CD4-positive, CD25-positive, alpha-beta regulatory T cell (primary cell): Measurements from ENCODE around the gene CLECL1. TPM values are rescaled to one million over a fixed set of nuclear protein-coding genes. Genes with fewer than 3 reads are reported as not detected.

ENCODE experiments used
- ATAC-seq, 2 donors: fragments of 150-1000 bp; cut with Tn5 transposase; one replicate each; pipeline ENCODE4 v1.10.0; 2021; ENCODE audit warnings: low read depth in 2 of 2, moderate number of reproducible peaks in 2 of 2, moderate library complexity in 1 of 2
- DNase-seq, 3 donors: peaks; one replicate each; pipeline versions ENCODE4 v3.0.0 to v3.0.0-alpha.2; 2012 to 2022; ENCODE audit warnings: mixed read lengths in 1 of 3
- H3K27ac ChIP-seq: one replicate; pipeline ENCODE4 v1.7.0; 2013; ENCODE audit warnings: mild to moderate bottlenecking, low read length; ENCODE audit not compliant: insufficient read depth, poor library complexity, severe bottlenecking
- H3K27me3 ChIP-seq: one replicate; pipeline ENCODE4 v1.7.0; 2013; ENCODE audit warnings: low read length; ENCODE audit not compliant: control insufficient read depth, insufficient read depth
- H3K36me3 ChIP-seq: one replicate; pipeline ENCODE4 v1.7.0; 2013; ENCODE audit warnings: mild to moderate bottlenecking, low read length, moderate library complexity; ENCODE audit not compliant: control insufficient read depth, insufficient read depth
- H3K4me1 ChIP-seq: 2 replicates; pipeline ENCODE4 v1.7.0; 2013; ENCODE audit warnings: mild to moderate bottlenecking, low read length; ENCODE audit not compliant: insufficient read depth, control insufficient read depth, poor library complexity, severe bottlenecking
- H3K4me3 ChIP-seq: one replicate; pipeline ENCODE4 v1.7.0; 2013; ENCODE audit warnings: low read depth, mild to moderate bottlenecking, low read length, moderate library complexity
- H3K9me3 ChIP-seq, 2 experiments: 1 replicate in 1 of 2; 2 replicates in 1 of 2; pipeline ENCODE4 v1.7.0; 2013; ENCODE audit warnings: low read length in 2 of 2, mild to moderate bottlenecking in 1 of 2, moderate library complexity in 1 of 2; ENCODE audit not compliant: control insufficient read depth in 2 of 2
- H3K27ac Mint-ChIP-seq, 3 donors: one replicate each; pipeline ENCODE4 v1.8.0; 2020 to 2022; ENCODE audit warnings: mild to moderate bottlenecking in 3 of 3, mixed read lengths in 3 of 3, moderate library complexity in 2 of 3
- H3K27me3 Mint-ChIP-seq: one replicate; pipeline ENCODE4 v1.8.0; 2022; ENCODE audit warnings: mild to moderate bottlenecking, mixed read lengths
- H3K36me3 Mint-ChIP-seq: one replicate; pipeline ENCODE4 v1.8.0; 2020; ENCODE audit warnings: mixed read lengths
- H3K4me1 Mint-ChIP-seq, 4 donors: one replicate each; pipeline ENCODE4 v1.8.0; 2020 to 2022; ENCODE audit warnings: mixed read lengths in 4 of 4, mild to moderate bottlenecking in 1 of 4
- H3K4me3 Mint-ChIP-seq, 4 donors: one replicate each; pipeline ENCODE4 v1.8.0; 2020 to 2022; ENCODE audit warnings: mild to moderate bottlenecking in 4 of 4, mixed read lengths in 4 of 4, moderate library complexity in 3 of 4
- H3K9me3 Mint-ChIP-seq, 7 donors: one replicate each; pipeline ENCODE4 v1.8.0; 2020 to 2022; ENCODE audit warnings: mixed read lengths in 7 of 7, mild to moderate bottlenecking in 3 of 7, moderate library complexity in 2 of 7
- polyA plus RNA-seq, 4 donors: library from polyadenylated mRNA; unstranded; fragments of 300-500 nt; fragmentation: Illumina TruSeq; gene quantifications; one replicate each; pipeline ENCODE4 v1.2.3, GENCODE V29; 2021
- total RNA-seq: library from RNA; stranded (reverse); gene quantifications from one replicate; pipeline ENCODE4 v1.2.3, GENCODE V29; 2022

Gene CLECL1
- total RNA-seq, result 0.84 TPM
- not detected for polyA plus RNA-seq

- H3K9me3 Mint-ChIP-seq, result no peaks in the 10 kb centered on the region
- no peaks in the 10 kb centered on the region for H3K9me3 ChIP-seq
- no peaks in the 10 kb centered on the region for H3K36me3 ChIP-seq
- H3K27me3 Mint-ChIP-seq, result peaks cover 21% of the 10 kb centered on the region
- no peak for DNase-seq
- peaks cover 15 to 37% (median 27%) of the 10 kb centered on the region in 4 donors for H3K4me1 Mint-ChIP-seq
- H3K4me3 Mint-ChIP-seq, result peak within 1 kb of the TSS in 2 of 4 donors; percentile 17 to 21
- no peaks in the 10 kb centered on the region for H3K27me3 ChIP-seq
- peaks cover 17% of the 10 kb centered on the region for H3K4me1 ChIP-seq
- ATAC-seq, result no peak
- H3K4me3 ChIP-seq, result peak within 1 kb of the TSS; percentile 20
- no peak within 1 kb of the TSS for H3K27ac ChIP-seq
- H3K36me3 Mint-ChIP-seq, result no peaks in the 10 kb centered on the region
- H3K27ac Mint-ChIP-seq, result peak within 1 kb of the TSS in 2 of 3 donors; percentile 23 to 75
These were observed at the start of gene CLECL1 for GRCh38 chr12:9732921-9733461. Gene CLECL1 (minus strand): TSS chr12:9733097.

DNA sequence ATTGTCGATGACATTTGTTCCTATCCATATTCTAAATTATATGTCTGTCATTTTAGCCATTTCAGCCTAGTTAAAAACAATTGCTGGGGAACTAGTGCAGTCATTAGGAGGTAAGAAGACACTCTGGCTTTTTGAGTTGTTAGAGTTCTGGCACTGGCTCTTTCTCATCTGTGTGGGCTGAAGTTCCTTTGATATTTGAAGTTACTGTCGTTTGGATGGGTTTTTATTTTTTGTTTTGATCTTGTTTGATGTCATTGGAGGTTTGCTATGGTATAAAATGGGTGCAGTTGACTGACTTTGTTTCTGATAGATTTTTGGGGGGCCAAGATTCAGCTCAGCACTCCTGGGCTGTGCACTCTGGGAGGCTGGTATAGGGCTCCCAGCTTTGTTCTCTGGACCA, 48.5 kb upstream of the CLECL1 start:
- H3K4me1 Mint-ChIP-seq, result peaks cover 9 to 31% (median 16%) of the 10 kb centered on the region in 4 donors

DNA sequence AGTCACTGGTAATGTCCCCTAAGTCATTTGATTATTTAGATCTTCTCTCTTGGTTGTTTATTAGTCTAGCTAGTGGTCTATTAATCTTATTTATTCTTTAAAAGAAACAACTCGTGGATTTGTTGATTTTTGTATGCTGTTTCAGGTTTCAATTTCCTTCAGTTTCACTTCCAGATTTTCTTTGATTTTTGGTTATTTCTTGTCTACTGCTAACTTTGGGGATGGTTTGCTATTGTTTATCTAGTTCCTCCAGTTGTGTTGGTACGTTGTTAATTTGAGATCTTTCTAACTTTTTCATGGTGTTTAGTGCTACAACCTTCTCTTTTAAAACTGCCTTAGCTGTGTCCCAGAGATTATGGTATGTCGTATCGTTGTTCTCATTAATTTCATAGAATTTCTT, 46.3 kb upstream of the CLECL1 start:
- H3K4me3 ChIP-seq, result no peak overlapping the region
- Mint-ChIP-seq H3K4me3 (peak overlapping the region in 1 of 4 donors; percentile 51), H3K4me1 (peaks cover 15 to 50% (median 27%) of the 10 kb centered on the region in 4 donors), H3K36me3 (no peaks in the 10 kb centered on the region), H3K9me3 (peaks cover 0 to 2% (median 0%) of the 10 kb centered on the region in 7 donors), H3K27ac (no peak overlapping the region), H3K27me3 (no peaks in the 10 kb centered on the region)
- H3K9me3 ChIP-seq, result no peaks in the 10 kb centered on the region
- H3K27me3 ChIP-seq, result no peaks in the 10 kb centered on the region
- H3K36me3 ChIP-seq, result no peaks in the 10 kb centered on the region
- DNase-seq (no peak), ATAC-seq (no peak)
- peaks cover 15% of the 10 kb centered on the region for H3K4me1 ChIP-seq
- no peak overlapping the region for H3K27ac ChIP-seq

More for the DNA sequence above, 48.5 kb upstream of the CLECL1 start:
- no peak overlapping the region for H3K4me3 ChIP-seq
- DNase-seq (no peak), ATAC-seq (no peak)
- peak overlapping the region in 2 of 3 donors; percentile 12 to 29 for H3K27ac Mint-ChIP-seq
- H3K36me3 ChIP-seq, result no peaks in the 10 kb centered on the region
- peak overlapping the region in 1 of 4 donors; percentile 15 for H3K4me3 Mint-ChIP-seq
- no peaks in the 10 kb centered on the region for H3K27me3 Mint-ChIP-seq
- H3K27ac ChIP-seq, result no peak overlapping the region
- peaks cover 0 to 2% (median 0%) of the 10 kb centered on the region in 7 donors for H3K9me3 Mint-ChIP-seq
- H3K36me3 Mint-ChIP-seq, result no peaks in the 10 kb centered on the region
- H3K4me1 ChIP-seq, result peaks cover 8% of the 10 kb centered on the region
- no peaks in the 10 kb centered on the region for H3K27me3 ChIP-seq
- no peaks in the 10 kb centered on the region for H3K9me3 ChIP-seq

DNA sequence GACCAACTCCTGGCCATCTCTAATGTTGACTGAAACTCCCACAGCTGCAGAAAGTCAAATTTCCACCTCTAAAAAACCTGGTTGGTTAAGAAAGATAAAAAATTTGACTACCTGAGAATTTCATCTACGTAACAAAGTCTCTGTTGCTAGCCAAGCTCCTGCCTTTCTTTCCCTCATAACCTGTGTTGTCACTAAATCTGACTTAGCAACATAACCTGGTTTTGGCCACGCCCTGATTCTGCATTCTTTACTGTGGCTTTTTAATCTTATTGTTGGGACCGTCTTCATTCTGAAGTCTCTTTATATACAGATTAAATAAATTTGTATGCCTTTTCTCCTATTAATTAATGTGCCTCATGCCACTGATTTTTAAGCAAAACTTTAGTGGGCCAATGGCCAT, 43.9 kb upstream of the CLECL1 start:
- Mint-ChIP-seq H3K27me3 (no peaks in the 10 kb centered on the region), H3K4me3 (no peak overlapping the region), H3K27ac (no peak overlapping the region), H3K4me1 (peaks cover 32 to 71% (median 47%) of the 10 kb centered on the region in 4 donors), H3K9me3 (no peaks in the 10 kb centered on the region), H3K36me3 (no peaks in the 10 kb centered on the region)
- Histone ChIP-seq H3K9me3 (no peaks in the 10 kb centered on the region), H3K4me3 (no peak overlapping the region), H3K27ac (no peak overlapping the region), H3K27me3 (no peaks in the 10 kb centered on the region), H3K4me1 (peaks cover 31% of the 10 kb centered on the region), H3K36me3 (no peaks in the 10 kb centered on the region)
- no peak for ATAC-seq
- no peak for DNase-seq

DNA sequence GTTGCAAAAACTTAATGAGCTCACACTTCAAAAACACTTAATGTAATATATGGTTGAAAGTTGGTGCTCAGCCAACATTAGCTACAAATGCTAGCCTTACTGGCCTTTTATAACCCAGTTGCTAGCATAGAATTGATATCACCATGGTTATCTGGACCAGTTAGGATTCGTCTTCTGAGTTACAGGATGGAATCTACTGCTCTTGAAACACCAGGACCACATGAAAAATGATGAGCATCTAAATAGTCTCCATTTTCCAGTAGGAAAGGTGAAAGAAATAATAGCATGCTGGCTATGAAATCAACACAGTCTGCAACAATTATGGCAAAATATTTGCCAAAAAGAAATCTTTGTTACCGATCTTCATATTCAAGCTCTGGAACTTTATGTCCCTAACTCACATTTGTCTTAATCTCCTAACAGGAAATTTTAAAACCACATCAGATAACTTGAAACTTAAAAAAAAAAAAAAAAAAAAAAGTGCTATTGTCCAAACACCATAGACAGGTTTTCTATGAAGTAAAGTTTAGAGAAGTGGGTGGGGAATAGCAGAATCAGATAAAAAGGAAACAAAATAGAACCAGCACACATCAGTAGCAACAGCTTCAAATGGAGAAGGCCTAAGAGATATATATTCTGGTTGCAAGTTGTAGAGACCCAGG, 40.5 kb upstream of the CLECL1 start:
- Histone ChIP-seq H3K27ac (peak overlapping the region; percentile 8), H3K9me3 (no peaks in the 10 kb centered on the region), H3K4me1 (peaks cover 31% of the 10 kb centered on the region), H3K27me3 (no peaks in the 10 kb centered on the region), H3K4me3 (peak overlapping the region; percentile 67), H3K36me3 (no peaks in the 10 kb centered on the region)
- Mint-ChIP-seq H3K36me3 (no peaks in the 10 kb centered on the region), H3K4me3 (peak overlapping the region; percentile 43 to 78 (median 56)), H3K9me3 (peaks cover 0 to 1% (median 0%) of the 10 kb centered on the region in 7 donors), H3K27me3 (no peaks in the 10 kb centered on the region), H3K27ac (peak overlapping the region; percentile 12 to 52 (median 33)), H3K4me1 (peaks cover 38 to 79% (median 50%) of the 10 kb centered on the region in 4 donors)
- DNase-seq, result peak in 2 of 3 donors; percentile 28 to 72
- peak; percentile 65 to 66 for ATAC-seq

DNA sequence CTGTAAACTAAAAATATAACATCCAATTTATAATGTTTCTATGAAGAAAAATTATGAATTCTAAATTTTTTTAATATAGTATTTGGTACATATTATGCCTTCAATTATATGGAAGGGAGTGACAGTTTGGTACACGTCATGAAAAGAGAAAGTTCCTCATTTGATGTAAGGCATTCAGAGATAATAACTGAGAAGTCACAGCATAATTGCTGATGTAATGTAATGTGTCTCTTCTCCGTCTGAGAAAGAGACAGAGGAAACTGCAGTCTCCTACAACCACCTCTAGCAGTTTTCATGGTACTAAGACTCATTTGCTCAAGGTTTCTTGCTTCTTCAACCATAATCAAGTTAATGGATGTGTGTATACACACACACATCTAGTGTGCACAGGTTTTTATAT, 30.1 kb upstream of the CLECL1 start:
- H3K27me3 ChIP-seq, result no peaks in the 10 kb centered on the region
- H3K9me3 Mint-ChIP-seq, result peaks cover 0 to 2% (median 0%) of the 10 kb centered on the region in 7 donors
- no peak overlapping the region for H3K4me3 Mint-ChIP-seq
- peak overlapping the region; percentile 97 for H3K27ac ChIP-seq
- H3K27me3 Mint-ChIP-seq, result no peaks in the 10 kb centered on the region
- peaks cover 13 to 53% (median 42%) of the 10 kb centered on the region in 4 donors for H3K4me1 Mint-ChIP-seq
- H3K4me3 ChIP-seq, result peak overlapping the region; percentile 100
- H3K36me3 ChIP-seq, result no peaks in the 10 kb centered on the region
- DNase-seq, result no peak
- ATAC-seq, result no peak
- H3K9me3 ChIP-seq, result no peaks in the 10 kb centered on the region
- peak overlapping the region in 1 of 3 donors; percentile 91 for H3K27ac Mint-ChIP-seq
- H3K36me3 Mint-ChIP-seq, result no peaks in the 10 kb centered on the region
- H3K4me1 ChIP-seq, result peaks cover 49% of the 10 kb centered on the region

- peaks cover 0 to 2% (median 0%) of the 10 kb centered on the region in 7 donors for H3K9me3 Mint-ChIP-seq
- H3K27ac Mint-ChIP-seq, result peak overlapping the region; percentile 66 to 99 (median 99)
- no peaks in the 10 kb centered on the region for H3K36me3 ChIP-seq
- DNase-seq (no peak), ATAC-seq (no peak)
- peak overlapping the region in 3 of 4 donors; percentile 37 to 100 (median 61) for H3K4me3 Mint-ChIP-seq
- H3K4me1 ChIP-seq, result peaks cover 53% of the 10 kb centered on the region
- peaks cover 17 to 53% (median 43%) of the 10 kb centered on the region in 4 donors for H3K4me1 Mint-ChIP-seq
- no peaks in the 10 kb centered on the region for H3K27me3 ChIP-seq
- H3K36me3 Mint-ChIP-seq, result no peaks in the 10 kb centered on the region
- H3K27ac ChIP-seq, result peak overlapping the region; percentile 97
- no peaks in the 10 kb centered on the region for H3K27me3 Mint-ChIP-seq
- H3K9me3 ChIP-seq, result no peaks in the 10 kb centered on the region
- H3K4me3 ChIP-seq, result peak overlapping the region; percentile 100
These were observed 29.5 kb upstream of the CLECL1 start for GRCh38 chr12:9762369-9762768.
